ENCODE data around the gene RABGGTA.

Gene RABGGTA

GRCh38 chr14:24307156-24307574 lies 35.8 kb upstream of the RABGGTA start:
- FAIRE-seq (no peak), DNase-seq (ENCODE audit: insufficient read length, low spot score) (no peak)

GRCh38 chr14:24304019-24304387 lies 32.6 kb upstream of the RABGGTA start:
- no peak for FAIRE-seq
- no peak for DNase-seq (ENCODE audit: insufficient read length, low spot score)

DNA sequence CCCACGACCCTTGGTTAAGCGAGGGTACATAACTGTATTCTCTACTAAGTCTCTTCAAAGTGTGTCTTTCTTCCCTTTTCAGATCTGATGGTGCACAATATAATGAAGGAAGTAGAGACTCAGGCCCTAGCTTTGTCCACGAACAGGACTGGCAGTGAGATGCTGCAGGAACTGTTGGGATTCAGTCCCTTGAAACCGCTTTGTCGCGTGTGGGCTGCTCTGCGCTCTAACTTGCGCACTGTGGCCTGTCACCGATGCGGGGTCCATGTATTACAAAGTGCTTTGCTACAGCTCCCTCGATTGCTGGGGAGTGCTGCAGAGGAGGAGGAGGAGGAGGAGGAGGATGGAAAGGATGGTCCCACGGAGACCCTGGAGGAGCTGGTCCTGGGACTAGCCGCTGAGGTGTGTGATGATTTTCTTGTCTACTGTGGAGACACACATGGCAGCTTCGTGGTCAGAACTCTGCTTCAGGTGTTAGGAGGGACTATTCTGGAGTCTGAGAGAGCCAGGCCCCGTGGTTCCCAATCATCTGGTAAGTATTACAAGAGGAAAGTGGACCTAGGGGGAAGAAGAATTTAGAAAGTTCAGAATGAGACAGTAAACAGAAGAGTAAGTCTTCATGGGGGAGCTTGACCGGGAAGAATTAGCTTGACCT lies 29.1 kb upstream of the RABGGTA start:
- no peak for DNase-seq (ENCODE audit: insufficient read length, low spot score)
- no peak for FAIRE-seq

GRCh38 chr14:24299255-24300191 lies 28.1 kb upstream of the RABGGTA start, which contains the start of the genes DHRS1 and NOP9:
Gene DHRS1 (minus strand): TSS chr14:24299780. CDS start chr14:24299106, 674 bp downstream.
Gene NOP9 (plus strand): TSS chr14:24299850. CDS start chr14:24299955, 105 bp downstream.
- peak; percentile 89 for DNase-seq (ENCODE audit: insufficient read length, low spot score)

GRCh38 chr14:24298892-24299254 lies 27.5 kb upstream of the RABGGTA start:
- DNase-seq (ENCODE audit: insufficient read length, low spot score) (no peak), FAIRE-seq (no peak)

More at GRCh38 chr14:24299255-24300191, 28.1 kb upstream of the RABGGTA start, which contains the start of the genes DHRS1 and NOP9:
- FAIRE-seq: peak; percentile 91

DNA sequence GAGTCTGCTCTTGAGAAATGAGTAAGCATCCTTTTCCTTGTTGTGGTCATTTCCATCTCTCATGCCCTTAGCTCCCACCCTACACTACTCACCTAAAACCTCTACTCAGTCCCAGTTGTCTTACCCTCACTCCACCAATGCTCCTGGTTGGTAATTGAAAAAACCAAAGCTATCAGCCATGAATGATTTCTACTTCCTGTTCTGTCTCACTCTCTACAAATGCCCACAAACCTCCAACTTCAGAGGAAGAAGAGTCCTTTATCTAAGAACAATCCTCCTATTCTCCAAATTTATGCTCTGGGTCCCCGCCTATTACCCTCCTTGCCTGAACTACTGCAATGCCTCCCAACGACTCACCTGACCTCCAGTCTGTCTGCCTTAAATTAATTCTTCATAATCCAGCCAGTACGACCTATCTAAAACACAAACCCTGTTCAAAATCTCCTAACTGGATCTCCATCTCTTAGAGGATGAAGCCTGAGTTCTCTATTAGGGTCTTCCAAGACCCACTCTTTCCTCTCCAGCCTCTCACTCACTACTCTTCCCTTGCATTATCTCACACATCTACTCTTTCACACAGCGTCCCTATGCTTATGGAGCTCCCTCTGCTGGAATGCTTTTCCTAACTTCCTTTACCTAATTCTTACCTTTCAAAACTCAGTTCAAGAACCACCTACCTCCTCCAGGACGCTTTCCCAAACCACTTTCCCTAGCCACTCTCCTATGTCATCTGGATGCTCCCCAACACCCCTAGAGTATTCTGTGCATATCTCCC lies 26.0 kb upstream of the RABGGTA start:
- DNase-seq (ENCODE audit: insufficient read length, low spot score) (no peak), FAIRE-seq (no peak)

DNA sequence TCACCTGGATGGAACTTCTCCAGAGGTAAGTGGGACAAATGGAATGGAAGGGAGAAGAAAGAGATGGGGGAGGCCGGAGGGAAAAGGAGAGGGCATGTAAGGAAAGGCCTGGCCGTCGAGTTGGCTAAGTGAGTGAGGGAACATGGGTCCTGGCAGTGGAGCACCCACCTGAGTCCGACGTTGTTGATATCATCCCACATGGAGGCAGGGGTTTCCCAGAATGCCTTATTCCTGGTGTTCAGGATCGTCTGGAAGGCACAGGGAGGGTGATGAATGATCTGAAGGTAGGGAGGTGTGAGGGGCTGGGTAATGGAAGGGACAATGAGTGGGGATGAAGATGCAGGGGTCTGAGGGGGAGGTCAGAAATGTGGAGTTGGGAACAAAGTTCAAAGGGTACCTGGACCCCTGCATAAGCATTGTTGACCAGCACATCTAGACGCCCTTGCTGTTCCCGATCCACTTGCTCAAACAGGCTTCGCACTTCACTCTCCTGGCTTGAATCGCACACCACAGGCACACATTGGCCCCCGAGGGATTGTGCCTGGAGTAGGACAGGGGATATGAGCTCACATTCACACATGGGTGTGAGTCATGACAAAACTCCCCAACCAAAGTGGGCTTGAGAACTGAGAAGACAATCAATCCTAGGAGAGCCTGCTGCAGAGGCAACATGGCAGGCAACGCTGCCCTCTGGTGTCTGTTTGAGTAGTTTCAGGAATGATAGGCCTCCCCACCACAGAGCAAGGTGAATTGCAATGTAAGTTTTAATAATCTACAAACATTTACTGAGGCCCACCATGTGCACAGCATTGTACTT lies 25.2 kb upstream of the RABGGTA start:
- DNase-seq (ENCODE audit: insufficient read length, low spot score) (peak; percentile 71), FAIRE-seq (peak; percentile 91)

GRCh38 chr14:24293525-24293924 lies 22.1 kb upstream of the RABGGTA start:
- DNase-seq (ENCODE audit: insufficient read length, low spot score) (no peak), FAIRE-seq (no peak)

DNA sequence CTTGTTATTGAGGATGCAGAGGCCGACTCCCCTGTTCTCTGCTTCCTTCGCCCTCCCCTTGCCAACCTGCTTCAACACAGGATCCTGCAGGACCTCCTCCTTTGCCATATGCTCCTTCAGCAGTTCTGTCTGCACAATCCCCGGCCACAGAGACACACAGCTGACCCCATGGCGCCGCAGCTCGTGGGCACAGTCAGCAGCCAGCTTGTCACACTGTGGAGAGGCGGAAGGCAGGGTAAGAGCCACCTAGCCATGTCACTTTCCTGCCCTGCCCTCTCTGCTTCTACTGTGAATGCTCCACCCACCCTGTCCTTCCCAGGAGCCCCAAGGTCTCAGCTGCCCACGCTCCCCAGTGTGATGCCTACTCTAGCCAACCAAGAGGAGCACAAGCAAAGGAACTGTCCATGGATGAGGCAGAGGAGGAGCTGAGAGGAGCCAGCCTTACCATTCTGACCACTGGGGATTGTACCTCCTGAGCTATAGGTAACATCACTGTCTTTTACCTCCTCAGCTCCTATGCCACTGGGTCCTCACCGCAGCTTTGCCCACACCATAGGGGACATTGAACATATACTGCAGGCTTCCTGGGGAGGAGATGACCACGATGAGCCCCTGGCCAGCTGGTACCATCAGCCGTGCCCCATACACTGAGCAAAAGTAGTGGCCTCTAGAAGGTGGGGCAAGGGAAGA lies 20.9 kb upstream of the RABGGTA start:
- FAIRE-seq (no peak), DNase-seq (ENCODE audit: insufficient read length, low spot score) (no peak)

GRCh38 chr14:24291446-24292117 lies 20.2 kb upstream of the RABGGTA start:
- FAIRE-seq: no peak

DNA sequence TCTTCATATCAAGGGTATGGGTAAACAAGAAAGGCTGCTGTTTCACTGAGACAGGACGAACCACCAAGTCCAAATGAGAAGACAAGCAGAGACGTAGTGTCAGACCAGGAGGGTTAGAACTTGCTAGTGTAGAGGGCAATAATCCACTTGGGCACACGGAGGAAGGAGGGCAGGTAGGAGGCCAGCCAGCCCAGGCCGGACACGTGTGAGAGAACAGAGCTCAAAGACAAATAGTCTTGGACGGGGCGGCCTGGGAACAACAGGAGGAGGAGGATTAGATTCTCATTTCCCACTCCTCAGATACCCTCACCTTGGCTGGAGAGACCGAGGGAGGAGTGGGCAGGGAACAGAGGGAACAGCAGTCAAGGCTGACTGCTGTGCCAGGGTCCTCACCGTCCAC lies 19.3 kb upstream of the RABGGTA start:
- DNase-seq (ENCODE audit: insufficient read length, low spot score) (no peak), FAIRE-seq (no peak)

More at GRCh38 chr14:24291446-24292117, 20.2 kb upstream of the RABGGTA start:
- DNase-seq (ENCODE audit: insufficient read length, low spot score): no peak

DNA sequence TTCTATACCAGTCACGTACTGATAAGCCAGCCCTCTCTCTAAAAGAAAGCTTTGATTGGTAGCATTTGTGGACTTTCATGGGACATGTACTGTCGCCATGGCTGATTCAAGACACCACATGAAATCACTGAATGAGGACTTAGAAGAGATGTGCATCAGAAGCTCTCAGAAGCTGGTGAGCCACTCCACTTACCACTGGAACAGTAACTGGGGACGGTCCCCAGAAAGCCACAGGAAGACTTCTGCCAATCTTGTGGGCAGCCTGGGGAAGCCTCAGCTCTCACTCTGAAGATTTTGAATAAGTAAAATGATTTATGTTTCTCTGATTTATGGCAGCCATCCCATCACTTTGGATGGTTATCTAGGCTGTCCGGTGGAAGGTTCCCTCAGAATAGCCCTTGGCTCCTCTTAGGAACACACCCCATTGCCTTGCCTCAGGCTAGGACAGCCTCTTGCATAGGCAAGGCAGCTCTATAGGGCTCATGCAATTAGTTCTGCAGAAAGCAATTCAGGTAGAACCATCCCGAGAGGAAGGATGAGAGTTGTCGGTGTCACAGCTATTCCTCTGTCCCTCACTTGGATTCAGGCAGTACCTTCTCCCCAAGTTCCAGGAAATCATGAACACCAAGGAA lies 18.4 kb upstream of the RABGGTA start:
- FAIRE-seq: peak; percentile 21
- DNase-seq (ENCODE audit: insufficient read length, low spot score): no peak

DNA sequence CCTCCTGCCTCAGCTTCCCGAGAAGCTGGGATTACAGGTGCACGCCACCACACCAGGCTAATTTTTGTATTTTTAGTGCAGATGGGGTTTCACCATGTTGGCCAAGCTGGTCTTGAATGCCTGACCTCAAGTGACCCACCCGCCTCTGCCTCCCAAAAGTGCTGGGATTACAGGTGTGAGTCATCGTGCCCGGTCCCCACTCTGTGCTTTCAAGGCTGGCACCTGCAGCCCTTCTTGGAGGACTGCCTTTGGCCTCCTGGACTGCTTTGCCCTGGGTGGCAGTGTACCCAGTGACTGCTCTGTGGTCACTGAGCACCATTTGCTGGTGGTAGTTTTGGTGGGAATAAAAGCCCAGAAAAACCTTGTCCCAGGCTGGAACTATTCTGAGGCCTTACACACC lies 15.6 kb upstream of the RABGGTA start:
- DNase-seq (ENCODE audit: insufficient read length, low spot score): no peak
- FAIRE-seq: no peak

DNA sequence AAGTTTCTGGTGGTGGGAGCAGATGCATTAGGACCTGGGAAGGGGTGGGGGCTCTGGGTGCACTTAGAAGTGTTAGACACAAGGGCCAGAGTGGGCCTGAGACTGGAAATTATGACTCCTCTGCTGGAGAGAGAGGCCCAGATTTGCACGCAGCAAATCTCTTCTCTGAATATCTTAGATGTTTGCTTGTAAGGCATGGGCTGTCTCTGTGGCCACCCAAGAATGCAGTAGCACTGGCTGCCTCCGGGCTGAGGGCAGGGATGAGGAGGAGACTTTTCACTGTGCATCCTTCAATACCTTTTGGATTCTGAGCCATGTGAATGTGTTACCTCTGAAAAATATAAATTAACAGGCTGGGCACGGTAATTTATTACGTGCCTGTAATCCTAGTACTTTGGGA lies 14.0 kb upstream of the RABGGTA start:
- no peak for FAIRE-seq
- DNase-seq (ENCODE audit: insufficient read length, low spot score): no peak

GRCh38 chr14:24284501-24285035 lies 13.2 kb upstream of the RABGGTA start:
- DNase-seq (ENCODE audit: insufficient read length, low spot score) (no peak), FAIRE-seq (no peak)

DNA sequence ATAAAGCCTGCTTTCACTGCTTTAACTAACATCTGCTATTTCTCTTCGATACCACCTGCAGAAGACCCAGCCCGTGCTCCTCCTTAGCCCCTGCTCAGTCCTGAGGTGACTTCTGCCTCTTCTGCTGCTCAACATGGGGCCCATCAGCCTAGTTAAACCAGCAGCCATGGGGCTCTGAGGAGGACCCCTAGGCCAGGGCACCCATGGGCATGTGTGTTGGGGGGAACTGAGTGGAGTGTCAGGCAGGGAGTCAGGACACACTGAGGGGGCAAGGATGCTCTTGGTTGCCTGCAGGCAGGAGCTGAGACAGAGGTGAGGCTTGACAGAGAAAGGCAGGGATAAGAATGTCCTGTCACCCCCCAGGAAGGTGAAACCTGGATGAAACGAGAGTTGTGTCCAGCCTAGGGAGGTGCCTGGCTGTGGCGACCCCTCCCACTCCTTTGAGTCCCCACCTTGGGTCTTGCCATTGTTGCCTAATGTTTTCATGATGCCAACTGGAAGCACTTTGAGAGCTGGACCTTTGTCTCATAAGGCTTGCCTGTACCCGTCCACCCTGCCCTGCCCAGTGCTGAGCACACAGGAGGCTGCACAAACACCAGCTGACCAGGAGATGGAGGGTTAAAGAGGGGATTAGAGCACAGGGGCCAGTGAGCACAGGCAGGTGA lies 12.5 kb upstream of the RABGGTA start:
- DNase-seq (ENCODE audit: insufficient read length, low spot score): no peak
- FAIRE-seq: no peak

DNA sequence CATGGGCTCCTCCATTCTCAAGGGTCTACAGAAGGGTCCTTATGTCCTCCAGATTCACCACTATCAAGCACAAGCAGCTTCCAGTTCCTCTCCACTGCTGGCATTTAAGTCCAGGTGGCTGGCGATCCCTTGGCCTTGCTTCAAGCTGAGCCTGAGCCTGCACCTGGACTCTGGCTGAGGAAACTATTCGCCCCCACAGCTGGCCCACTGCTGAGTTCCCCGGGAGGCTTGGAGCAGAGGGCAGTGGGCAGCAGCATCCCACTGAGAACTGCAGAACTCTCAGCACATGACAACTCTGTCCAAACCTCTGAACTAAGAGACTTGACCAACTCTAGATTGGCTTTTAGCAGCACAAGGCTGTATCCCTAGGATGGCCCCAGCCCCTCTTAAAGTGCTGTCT lies 11.3 kb upstream of the RABGGTA start:
- no peak for DNase-seq (ENCODE audit: insufficient read length, low spot score)
- no peak for FAIRE-seq

GRCh38 chr14:24281636-24282035 lies 10.2 kb upstream of the RABGGTA start:
- DNase-seq (ENCODE audit: insufficient read length, low spot score): no peak
- no peak for FAIRE-seq
